Heart left ventricle (tissue), 16 donors: ENCODE data around the gene TMC3. TPM values are rescaled to one million over a fixed set of nuclear protein-coding genes. Genes with fewer than 3 reads are reported as not detected.

Experiments
- ATAC-seq, 4 donors: fragments of 200-7000 bp; cut with Tn5 transposase; one replicate each; pipeline ENCODE4 v1.9.1; 2020 to 2022; ENCODE audit warnings: moderate library complexity in 4 of 4, mild to moderate bottlenecking in 3 of 4, moderate number of reproducible peaks in 1 of 4
- DNase-seq, 5 donors: peaks; one replicate each; pipeline ENCODE4 v3.0.0-alpha.2; 2020
- H3K27ac ChIP-seq, 12 donors: fragments of 200-600 bp; sonication (generic) in 4 of 12; one replicate each; pipeline versions ENCODE4 v1.5.0 to v1.8.0; 2016 to 2022; ENCODE audit warnings: mild to moderate bottlenecking in 2 of 12
- H3K27me3 ChIP-seq, 9 donors: fragments of 200-600 bp; sonication (generic) in 2 of 9; one replicate each; pipeline versions ENCODE4 v1.5.1 to v1.8.0; 2016 to 2022; ENCODE audit warnings: mild to moderate bottlenecking in 3 of 9
- H3K36me3 ChIP-seq, 9 donors: fragments of 200-600 bp; sonication (generic) in 2 of 9; one replicate each; pipeline versions ENCODE4 v1.5.0 to v1.8.0; 2018 to 2022; ENCODE audit warnings: mild to moderate bottlenecking in 2 of 9
- H3K4me1 ChIP-seq, 12 donors: fragments of 200-600 bp; sonication (generic) in 4 of 12; one replicate each; pipeline versions ENCODE4 v1.5.0 to v1.8.0; 2016 to 2022; ENCODE audit warnings: mild to moderate bottlenecking in 3 of 12
- H3K4me3 ChIP-seq, 12 donors: fragments of 200-600 bp; sonication (generic) in 4 of 12; one replicate each; pipeline versions ENCODE4 v1.5.0 to v1.8.0; 2017 to 2022; ENCODE audit warnings: mild to moderate bottlenecking in 9 of 12, moderate library complexity in 4 of 12
- H3K9me3 ChIP-seq, 12 donors: fragments of 200-600 bp; sonication (generic) in 4 of 12; one replicate each; pipeline versions ENCODE4 v1.5.0 to v1.8.0; 2016 to 2022; ENCODE audit warnings: mild to moderate bottlenecking in 1 of 12
- CTCF ChIP-seq, 12 donors: fragments of 200-600 bp; sonication (generic) in 4 of 12; IDR thresholded peaks; one replicate each; pipeline versions ENCODE4 v1.5.0 to v1.8.0; 2018 to 2022; ENCODE audit warnings: antibody characterized with exemption in 12 of 12, mild to moderate bottlenecking in 5 of 12
- POLR2A ChIP-seq, 2 donors: fragments of 450-650 bp; IDR thresholded peaks; one replicate each; pipeline ENCODE4 v1.6.1; 2017; ENCODE audit warnings: antibody characterized with exemption in 2 of 2, mild to moderate bottlenecking in 2 of 2, moderate library complexity in 2 of 2
- WGBS, 4 donors: extraction: QIAGEN DNeasy Blood & Tissue Kit in 2 of 4; methylation state at CpG; one replicate each; pipeline versions ENCODE4 v1.1.5 to v1.1.7; 2013 to 2018; 5-methylcytosine and 5-hydroxymethylcytosine counted together
- intact Hi-C, 10 donors: fragments of 100-400 bp; cut with DNase I; formaldehyde crosslinking; loops; one replicate each; pipeline versions ENCODE4 v1.11.1 to v1.14.2; 2022
- polyA plus RNA-seq, 2 donors: library from polyadenylated mRNA; stranded (reverse); fragments of 200-250 nt; gene quantifications; one replicate each; pipeline ENCODE4 v1.2.3, GENCODE V29; 2013
- total RNA-seq, 9 donors: library from RNA; depleted of rRNA in 2 of 9; stranded (reverse); fragments of >200 nt in 2 of 9; fragmentation: NEBNext Ultra II Directional in 3 of 9; extraction: Animal tissue kit (Norgen Biotek cat#: 25700) in 3 of 9; gene quantifications; one replicate each; pipeline versions ENCODE4 v1.1.0 to v1.2.4, GENCODE V29; 2016 to 2023
- donor health status: ischemic (EF 13 %, LVEDD 7.1; RV severe dilation, severe dysfunction).
- donor health status: healthy with polysubstance abuse.
- donor health status: DM: no; HTN: yes; CAD: no.
- donor health status: DM: no; HTN: no; CAD: no.
- donor health status: ischemic (EF 25% LVEDD 6.9; RV normal size, moderate dysfunction).
- donor health status: ischemic (EF 25% LVEDD 5.7; RV mildly dilated, moderate dysfunction).
- donor health status: healthy.
- donor health status: DM: yes; HTN: yes; CAD: no.
- donor health status: ischemic (EF 35%, LVEDD 5.7; RV mildly dilated, moderate dysfunction).
- donor health status: nonischemic (EF 11% LVEDD 7.7; RV severe dilation, severe dysfunction).
- donor health status: DM: yes; HTN: yes; CAD: no.
- donor health status: PGD.
- donor health status: ischemic (EF 29% LVEDD 5.4; RV normal size, mild dysfunction).
- donor health status: nonischemic (EF 23%, LVEDD 6.1; RV moderate dilation, normal function).

TMC3 gene
- total and polyA plus RNA-seq, 11 donors = 0.19 TPM; not detected in 10

GRCh38 chr15:81358248-81358647 is 15.8 kb downstream of the TMC3 start:
- ATAC-seq = no peak

GRCh38 chr15:81357180-81357686 is 16.8 kb downstream of the TMC3 start:
- no peak overlapping the region for H3K4me3 ChIP-seq
- H3K36me3 ChIP-seq = no peaks in the 10 kb centered on the region
- ATAC-seq (no peak), DNase-seq (no peak)
- no peaks in the 10 kb centered on the region for H3K4me1 ChIP-seq
- H3K9me3 ChIP-seq = no peaks in the 10 kb centered on the region
- H3K27me3 ChIP-seq = no peaks in the 10 kb centered on the region
- WGBS, 4 donors = 73 to 83% (median 78%) methylated on average over 5 to 6 of the region's 6 CpGs
- no peak for TF ChIP-seq POLR2A (IDR thresholded peaks at IDR 0.05)
- TF ChIP-seq CTCF (IDR thresholded peaks at IDR 0.05) = no peak
- H3K27ac ChIP-seq = no peak overlapping the region
- intact Hi-C loops = no loop called here

More at GRCh38 chr15:81358248-81358647, 15.8 kb downstream of the TMC3 start:
- Histone ChIP-seq H3K36me3 (no peaks in the 10 kb centered on the region), H3K9me3 (no peaks in the 10 kb centered on the region), H3K27ac (no peak overlapping the region), H3K27me3 (no peaks in the 10 kb centered on the region), H3K4me1 (no peaks in the 10 kb centered on the region), H3K4me3 (no peak overlapping the region)
- no peak for DNase-seq
- TF ChIP-seq CTCF (IDR thresholded peaks at IDR 0.05) = no peak
- no peak for TF ChIP-seq POLR2A (IDR thresholded peaks at IDR 0.05)
- WGBS, 4 donors = 89 to 95% (median 91%) methylated on average over 6 of the region's 6 CpGs
- intact Hi-C loops = no loop called here

- H3K9me3 ChIP-seq = no peaks in the 10 kb centered on the region
- H3K4me3 ChIP-seq = no peak overlapping the region
- no peak for TF ChIP-seq POLR2A (IDR thresholded peaks at IDR 0.05)
- no peak for TF ChIP-seq CTCF (IDR thresholded peaks at IDR 0.05)
- intact Hi-C loops = no loop called here
- WGBS, 4 donors = 73 to 82% (median 77%) methylated on average over 3 to 5 of the region's 5 CpGs
- no peaks in the 10 kb centered on the region for H3K36me3 ChIP-seq
- H3K27ac ChIP-seq = no peak overlapping the region
- H3K4me1 ChIP-seq = no peaks in the 10 kb centered on the region
- DNase-seq (no peak), ATAC-seq (no peak)
- H3K27me3 ChIP-seq = no peaks in the 10 kb centered on the region
Observed at GRCh38 chr15:81356252-81356651, 17.8 kb downstream of the TMC3 start.

GRCh38 chr15:81351651-81352050 is 22.4 kb downstream of the TMC3 start:
- ATAC-seq (no peak), DNase-seq (no peak)
- WGBS, 4 donors = 69 to 77% (median 76%) methylated on average over 5 of the region's 5 CpGs
- H3K4me3 ChIP-seq = no peak overlapping the region
- no peaks in the 10 kb centered on the region for H3K27me3 ChIP-seq
- H3K9me3 ChIP-seq = no peaks in the 10 kb centered on the region
- TF ChIP-seq CTCF (IDR thresholded peaks at IDR 0.05) = no peak
- no peak overlapping the region for H3K27ac ChIP-seq
- intact Hi-C loops = no loop called here
- H3K36me3 ChIP-seq = no peaks in the 10 kb centered on the region
- H3K4me1 ChIP-seq = no peaks in the 10 kb centered on the region
